Thyroid gland (tissue), 4 donors: Measurements from ENCODE around the gene CLEC18B.
"Not testable (repeated sequence)": the region's sequence is repeated elsewhere in the genome, so short reads cannot be mapped to it uniquely, and the experiment has no call there.

ENCODE experiments used
- POLR2A ChIP-seq, 2 donors: fragments of 450-650 bp; IDR thresholded peaks; one replicate each; pipeline ENCODE4 v1.6.1; 2017; ENCODE audit warnings: antibody characterized with exemption in 2 of 2, mild to moderate bottlenecking in 2 of 2, moderate library complexity in 1 of 2
- TF ChIP-seq, protein P1 (sequence below), 6 experiments: fragments of 200-600 bp in 3 of 6; fragments of 450-650 bp in 3 of 6; sonication (generic) in 3 of 6; IDR thresholded peaks; one replicate each; pipeline ENCODE4 v1.5.1; 2016 to 2019; ENCODE audit warnings: antibody characterized with exemption in 6 of 6, mild to moderate bottlenecking in 2 of 6, inconsistent platforms in 1 of 6, moderate library complexity in 1 of 6

GRCh38 chr16:74391454-74392050 is 29.7 kb downstream of the CLEC18B start:
- TF ChIP-seq, protein P1, sequence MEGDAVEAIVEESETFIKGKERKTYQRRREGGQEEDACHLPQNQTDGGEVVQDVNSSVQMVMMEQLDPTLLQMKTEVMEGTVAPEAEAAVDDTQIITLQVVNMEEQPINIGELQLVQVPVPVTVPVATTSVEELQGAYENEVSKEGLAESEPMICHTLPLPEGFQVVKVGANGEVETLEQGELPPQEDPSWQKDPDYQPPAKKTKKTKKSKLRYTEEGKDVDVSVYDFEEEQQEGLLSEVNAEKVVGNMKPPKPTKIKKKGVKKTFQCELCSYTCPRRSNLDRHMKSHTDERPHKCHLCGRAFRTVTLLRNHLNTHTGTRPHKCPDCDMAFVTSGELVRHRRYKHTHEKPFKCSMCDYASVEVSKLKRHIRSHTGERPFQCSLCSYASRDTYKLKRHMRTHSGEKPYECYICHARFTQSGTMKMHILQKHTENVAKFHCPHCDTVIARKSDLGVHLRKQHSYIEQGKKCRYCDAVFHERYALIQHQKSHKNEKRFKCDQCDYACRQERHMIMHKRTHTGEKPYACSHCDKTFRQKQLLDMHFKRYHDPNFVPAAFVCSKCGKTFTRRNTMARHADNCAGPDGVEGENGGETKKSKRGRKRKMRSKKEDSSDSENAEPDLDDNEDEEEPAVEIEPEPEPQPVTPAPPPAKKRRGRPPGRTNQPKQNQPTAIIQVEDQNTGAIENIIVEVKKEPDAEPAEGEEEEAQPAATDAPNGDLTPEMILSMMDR (IDR thresholded peaks at IDR 0.05) = not testable (repeated sequence)
- not testable (repeated sequence) for TF ChIP-seq POLR2A (IDR thresholded peaks at IDR 0.05)
